GM18526 (cell line): ENCODE data around the gene LAGE3.
A peak's percentile ranks its signal among the peaks of the same experiment; 100 is the strongest.

Experiments used
- POLR2A ChIP-seq: IDR thresholded peaks from 3 replicates; pipeline ENCODE4 v1.6.1; 2011; ENCODE audit not compliant: insufficient read length; ENCODE audit errors: extremely low read depth

LAGE3 gene, protein sequence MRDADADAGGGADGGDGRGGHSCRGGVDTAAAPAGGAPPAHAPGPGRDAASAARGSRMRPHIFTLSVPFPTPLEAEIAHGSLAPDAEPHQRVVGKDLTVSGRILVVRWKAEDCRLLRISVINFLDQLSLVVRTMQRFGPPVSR

DNA sequence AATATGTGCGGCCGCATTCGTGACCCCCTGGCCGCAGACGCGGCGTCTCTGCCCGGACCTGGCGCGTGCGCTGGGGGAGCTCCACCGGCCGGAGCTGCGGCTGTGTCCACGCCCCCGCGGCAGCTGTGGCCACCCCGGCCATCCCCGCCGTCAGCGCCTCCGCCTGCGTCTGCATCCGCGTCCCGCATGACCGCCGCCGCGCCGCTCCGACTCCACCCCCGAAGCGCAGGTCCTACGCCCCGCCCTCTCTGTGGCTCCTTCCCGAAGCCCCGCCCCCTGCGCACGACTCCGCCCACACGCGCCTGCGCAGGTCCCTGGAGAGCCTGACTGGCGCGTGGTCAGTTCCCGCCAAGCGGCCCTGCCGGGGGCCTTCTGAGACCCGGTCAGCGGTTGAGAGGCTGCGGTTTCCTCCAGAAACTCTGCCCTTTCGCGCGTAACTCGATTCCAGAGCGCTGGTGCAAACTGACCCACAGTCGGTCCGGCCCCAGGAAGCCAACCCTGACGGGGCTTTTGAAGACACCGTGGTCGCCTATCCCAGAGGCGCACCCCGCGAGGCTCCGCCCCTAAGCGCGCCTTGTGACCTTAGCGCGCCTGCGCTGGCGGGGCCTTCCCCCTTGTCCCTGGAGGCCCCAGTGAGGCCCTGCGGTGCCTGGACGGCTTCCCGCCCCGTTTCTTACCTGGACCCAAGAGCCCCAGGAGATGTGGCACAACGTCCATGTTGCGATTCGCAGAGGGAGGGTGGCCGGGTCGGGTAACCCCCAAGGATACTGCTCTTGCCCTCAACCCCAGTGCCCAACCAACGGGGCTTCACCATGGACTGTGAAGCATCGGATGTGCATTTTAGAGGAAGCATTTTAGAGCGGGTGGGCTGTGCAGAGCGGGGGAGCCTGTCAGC, at the start of gene LAGE3:
Gene LAGE3 (minus strand): TSS at position 554 of the 895 bp plus-strand sequence. CDS start 366 bp downstream, at position 188.
- peak; percentile 67 for TF ChIP-seq POLR2A

DNA sequence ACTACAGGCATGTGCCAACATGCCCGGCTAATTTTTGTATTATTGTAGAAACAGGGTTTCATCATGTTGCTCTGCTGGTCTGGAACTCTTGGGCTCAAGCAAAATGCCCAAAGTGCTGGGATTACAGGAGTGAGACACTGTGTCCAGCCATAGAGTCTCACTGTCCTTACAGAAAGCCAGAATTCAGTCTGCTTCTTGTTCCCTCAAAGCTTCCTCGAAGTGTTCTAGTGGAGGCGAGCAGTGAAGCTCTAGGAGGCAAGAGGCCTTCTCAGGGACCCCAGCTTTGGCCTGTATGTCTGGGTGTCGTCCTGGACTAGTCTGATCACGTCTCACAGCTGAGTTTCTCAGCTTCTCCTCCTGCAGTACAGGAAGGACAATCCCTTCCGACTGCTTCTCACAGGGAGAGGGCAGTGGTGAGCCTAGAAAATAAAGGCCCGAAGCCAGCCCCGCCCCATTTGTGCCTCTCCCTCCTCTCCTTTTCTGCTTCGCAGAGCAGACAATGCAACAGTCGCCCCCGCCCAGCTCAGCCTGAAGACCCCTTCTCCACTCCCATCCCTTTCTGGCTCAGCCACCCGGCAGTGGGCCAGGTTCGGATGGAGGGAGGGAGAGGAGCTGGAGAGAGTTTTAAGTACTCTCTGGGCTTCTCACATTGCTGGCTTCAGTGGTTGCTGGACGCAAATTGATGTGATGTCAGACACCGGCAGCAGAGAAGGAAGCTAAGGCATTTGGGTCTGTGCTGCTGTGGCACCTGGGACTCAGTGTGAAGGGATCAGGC, 48.0 kb upstream of the LAGE3 start:
- TF ChIP-seq POLR2A: peak; percentile 16

GRCh38 chrX:154525606-154526490, 46.8 kb upstream of the LAGE3 start:
- TF ChIP-seq POLR2A: no peak

DNA sequence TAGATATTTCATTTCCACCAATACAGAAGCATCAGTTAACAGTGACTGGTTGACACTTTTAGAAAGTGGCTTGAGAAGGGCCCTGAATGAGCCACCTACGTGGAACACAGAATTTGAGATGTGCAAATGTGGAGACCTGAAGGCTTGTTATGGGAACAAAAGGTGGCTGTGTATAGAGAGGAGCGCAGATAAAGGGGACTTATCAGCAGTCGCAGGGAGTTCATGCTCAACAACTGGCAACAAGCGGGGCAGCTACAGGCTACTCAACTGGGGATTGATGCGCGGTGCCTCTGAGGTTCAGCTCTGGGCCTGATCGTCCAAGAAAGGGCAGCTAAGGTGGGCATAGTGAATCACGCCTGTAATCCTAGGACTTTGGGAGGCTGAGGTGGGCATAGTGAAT, 40.3 kb upstream of the LAGE3 start:
- TF ChIP-seq POLR2A: no peak

DNA sequence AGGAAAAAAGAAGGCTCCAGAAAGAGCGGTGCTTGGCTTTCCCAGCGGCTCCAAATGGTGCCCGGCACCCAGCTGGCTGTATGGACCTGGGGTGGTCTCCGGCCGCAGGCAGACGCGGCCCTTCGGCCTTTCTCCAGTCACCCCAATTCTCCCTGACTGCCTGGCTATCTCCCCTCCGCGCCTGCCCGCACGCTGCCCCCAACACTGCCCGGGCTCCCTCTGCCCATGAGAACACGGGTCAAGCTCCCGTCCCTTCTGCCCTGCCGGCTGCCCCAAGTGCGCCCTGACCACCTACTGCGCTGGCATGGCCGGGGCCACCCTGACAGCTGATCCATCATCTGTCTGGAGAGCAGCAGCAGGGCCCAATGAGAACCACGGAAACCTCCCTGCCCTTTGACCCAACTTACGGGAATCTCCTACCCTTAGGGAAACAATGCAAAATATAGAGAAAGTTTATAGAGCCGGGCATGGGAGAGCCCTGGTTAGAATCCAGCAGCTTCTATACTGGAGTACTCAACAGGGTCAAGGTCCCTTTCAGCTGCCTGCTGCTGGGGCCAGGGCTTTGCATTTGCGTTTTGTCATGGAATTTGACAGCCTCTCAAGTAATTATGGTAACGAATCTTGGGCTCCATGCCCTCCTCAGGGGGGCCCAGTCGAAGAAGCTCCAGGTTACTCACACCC, 38.2 kb upstream of the LAGE3 start:
- TF ChIP-seq POLR2A: no peak

DNA sequence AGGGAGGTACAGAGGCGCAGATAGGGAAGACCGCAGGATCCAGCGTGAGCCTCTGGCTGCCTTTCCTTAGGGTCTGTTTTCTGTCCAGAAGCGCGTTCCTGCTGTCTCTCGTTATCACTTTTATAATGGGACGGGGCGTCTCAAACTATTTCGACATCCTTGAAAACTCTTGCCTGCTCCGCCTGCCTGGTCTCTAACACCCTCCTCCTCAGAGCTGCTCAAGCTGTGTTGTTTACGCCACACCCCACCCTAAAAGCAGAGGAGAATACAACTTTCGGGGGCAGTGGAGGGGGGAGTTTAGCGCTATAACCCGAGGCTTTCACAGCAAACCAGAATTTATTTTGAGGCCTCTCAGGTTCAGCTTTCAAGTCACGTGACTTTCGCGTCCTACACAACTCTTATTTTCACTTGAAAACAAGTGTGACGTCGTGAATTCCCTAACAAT, 37.6 kb upstream of the LAGE3 start:
- no peak for TF ChIP-seq POLR2A

GRCh38 chrX:154515966-154516655, 37.0 kb upstream of the LAGE3 start, which contains the start of gene FAM3A:
Gene FAM3A (minus strand): TSS chrX:154516232. CDS start chrX:154515772, 460 bp downstream.
- peak; percentile 79 for TF ChIP-seq POLR2A

- no peak for TF ChIP-seq POLR2A
These were observed 36.2 kb upstream of the LAGE3 start for GRCh38 chrX:154515090-154515965.

- TF ChIP-seq POLR2A: no peak
These were observed 34.6 kb upstream of the LAGE3 start for GRCh38 chrX:154513716-154514115.

GRCh38 chrX:154512879-154513553, 33.9 kb upstream of the LAGE3 start:
- TF ChIP-seq POLR2A: no peak

DNA sequence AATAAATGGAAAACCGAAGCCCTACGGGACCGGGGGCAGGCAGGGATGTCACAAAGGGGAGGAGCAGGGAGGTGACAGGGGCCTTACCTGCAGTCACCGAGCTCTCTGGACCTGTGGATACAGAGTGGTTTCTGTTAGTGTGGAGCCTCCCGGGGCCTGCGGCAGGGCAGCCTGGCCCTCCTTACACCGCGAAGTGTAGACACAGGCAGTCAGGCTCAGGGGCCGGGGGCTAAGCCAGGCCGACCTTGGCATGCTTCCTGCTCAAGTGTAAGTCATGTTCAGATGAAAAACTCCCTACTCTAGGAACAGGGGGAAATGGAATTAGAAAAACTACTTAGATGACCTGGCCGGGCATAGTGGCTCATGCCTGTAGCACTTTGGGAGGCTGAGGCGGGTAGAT, 32.7 kb upstream of the LAGE3 start:
- no peak for TF ChIP-seq POLR2A

GRCh38 chrX:154509455-154509854, 30.4 kb upstream of the LAGE3 start:
- TF ChIP-seq POLR2A: no peak

- no peak for TF ChIP-seq POLR2A
These were observed 29.3 kb upstream of the LAGE3 start for GRCh38 chrX:154508384-154508745.
